ENCODE measurements around the gene SCT.

The SCT gene

DNA sequence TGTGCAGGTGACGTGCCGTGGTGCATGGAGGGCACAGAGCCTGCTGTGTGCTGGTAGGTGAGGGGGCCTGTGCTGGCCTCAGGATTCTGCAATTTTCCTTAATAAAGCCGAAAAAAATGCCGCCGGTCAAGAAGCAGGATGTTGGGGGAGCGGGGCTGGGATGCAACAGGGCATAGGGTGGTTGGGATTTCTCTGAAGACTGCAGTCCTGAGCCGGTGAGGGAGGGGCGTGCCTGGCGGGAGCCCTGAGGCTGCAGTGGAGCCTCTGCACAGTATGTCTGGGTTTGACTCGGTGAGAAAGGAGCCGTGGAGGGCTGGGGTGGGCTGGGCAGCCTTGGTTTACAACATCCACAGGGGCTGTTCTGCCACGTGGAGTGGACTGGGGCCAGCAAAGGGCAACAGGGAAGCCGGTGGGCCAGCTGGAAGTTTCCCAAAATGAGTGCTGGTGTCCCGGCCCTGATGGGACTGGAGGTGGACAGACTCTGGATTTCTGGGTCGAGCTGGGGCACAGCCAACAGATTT lies 3.6 kb downstream of the SCT start:
- no peak for DNase-seq (ENCODE audit: low read depth, low spot score)

DNA sequence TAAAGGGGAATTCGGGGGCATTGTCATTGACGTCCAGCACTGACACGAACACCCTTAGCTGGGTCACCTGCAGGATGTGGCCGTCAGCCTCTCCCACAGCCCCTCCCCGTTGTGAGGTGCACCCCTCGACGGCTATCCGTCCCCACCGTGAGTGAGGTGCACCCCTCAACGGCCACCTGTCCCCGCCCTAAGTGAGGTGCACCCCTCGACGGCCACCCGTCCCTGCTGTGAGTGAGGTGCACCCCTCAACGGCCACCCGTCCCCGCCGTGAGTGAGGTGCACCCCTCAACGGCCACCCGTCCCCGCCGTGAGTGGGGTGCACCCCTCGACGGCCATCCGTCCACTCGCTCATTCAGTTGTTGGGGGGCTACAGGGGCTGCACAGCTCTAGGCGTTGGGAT lies 5.1 kb downstream of the SCT start:
- DNase-seq (ENCODE audit: low read depth, low spot score): no peak

DNA sequence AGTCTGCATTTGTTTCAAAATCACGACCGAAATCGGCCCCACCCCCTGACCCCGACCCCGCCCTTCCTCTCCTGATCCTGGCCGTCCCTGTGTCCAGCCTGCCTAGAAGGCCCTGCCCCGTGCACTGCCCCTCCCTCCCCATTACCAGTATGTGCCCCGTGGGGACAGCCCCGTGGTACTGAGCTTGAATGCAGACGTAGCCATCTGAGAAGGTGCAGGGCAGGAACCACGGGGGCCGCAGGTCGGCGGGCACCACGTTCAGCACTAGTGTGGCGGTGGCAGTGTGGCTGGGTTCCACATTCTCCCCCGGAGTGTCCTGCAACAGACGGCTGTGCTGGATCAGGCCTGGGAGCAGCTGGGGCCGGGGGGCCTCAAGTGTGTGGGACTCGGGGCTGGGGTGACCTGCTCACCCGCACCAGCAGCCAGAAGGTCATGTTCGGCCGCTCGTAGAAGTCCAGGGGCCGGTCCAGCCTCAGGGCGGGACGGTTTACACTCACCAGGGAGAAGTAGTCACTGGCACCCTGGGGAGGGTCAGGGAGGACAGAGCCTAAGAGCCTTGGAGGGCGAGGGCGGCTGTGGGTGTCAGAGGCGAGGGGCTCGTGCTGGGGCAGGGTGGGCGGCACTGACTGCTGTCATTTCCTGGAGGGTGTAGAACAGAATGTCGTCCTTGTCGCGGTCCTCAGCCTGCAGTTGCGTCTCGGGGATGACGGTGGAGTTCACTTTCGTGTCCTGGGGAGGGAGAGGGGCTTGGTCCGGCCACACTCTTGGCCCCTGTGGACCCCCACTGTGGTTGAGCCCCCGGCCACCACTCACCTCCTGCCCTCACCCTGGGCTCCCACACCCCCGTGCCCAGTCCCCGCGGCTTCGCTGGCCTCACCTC lies 5.8 kb downstream of the SCT start:
- no peak for DNase-seq (ENCODE audit: low read depth, low spot score)

DNA sequence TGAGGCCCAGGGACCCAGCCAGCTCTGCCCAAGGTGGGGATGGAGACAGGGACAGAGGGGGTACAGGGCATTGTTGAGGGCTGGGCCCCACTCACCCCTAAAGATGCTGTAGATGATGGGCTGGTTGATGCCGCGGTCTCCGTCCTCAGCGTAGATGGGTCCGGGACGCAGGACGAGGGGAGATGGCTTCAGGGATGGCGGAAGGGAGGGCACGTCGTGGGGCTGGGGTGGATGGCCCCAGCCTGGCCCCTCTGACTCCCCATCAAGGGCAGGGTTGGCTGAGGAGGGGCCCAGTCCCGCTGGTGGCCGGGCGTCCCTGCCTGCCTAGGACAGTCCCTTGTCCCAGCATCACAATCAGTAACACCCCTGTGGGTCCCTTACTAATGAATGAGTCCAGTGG lies 6.8 kb downstream of the SCT start:
- DNase-seq (ENCODE audit: low read depth, low spot score): no peak

DNA sequence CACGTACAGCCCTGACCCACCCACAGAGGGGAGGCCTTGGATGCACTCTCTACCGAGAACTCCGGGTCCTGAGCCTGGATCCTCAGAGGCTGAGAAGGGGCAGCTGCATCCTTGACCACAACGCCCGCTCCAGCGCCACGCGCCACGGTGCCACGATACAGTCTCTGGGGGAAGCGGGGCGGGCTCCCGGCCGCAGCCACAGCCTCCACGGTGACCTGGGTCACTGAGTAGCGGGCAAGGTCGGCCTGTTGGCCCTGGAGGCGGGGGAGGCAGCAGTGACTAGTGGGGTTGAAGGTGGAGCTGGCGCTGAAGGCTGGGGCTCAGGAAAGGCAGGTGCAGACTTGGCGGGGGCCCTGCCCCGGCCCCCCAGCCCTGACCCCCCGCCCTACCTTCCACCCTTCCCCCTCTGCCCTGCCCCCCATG lies 7.3 kb downstream of the SCT start:
- DNase-seq (ENCODE audit: low read depth, low spot score): no peak

DNA sequence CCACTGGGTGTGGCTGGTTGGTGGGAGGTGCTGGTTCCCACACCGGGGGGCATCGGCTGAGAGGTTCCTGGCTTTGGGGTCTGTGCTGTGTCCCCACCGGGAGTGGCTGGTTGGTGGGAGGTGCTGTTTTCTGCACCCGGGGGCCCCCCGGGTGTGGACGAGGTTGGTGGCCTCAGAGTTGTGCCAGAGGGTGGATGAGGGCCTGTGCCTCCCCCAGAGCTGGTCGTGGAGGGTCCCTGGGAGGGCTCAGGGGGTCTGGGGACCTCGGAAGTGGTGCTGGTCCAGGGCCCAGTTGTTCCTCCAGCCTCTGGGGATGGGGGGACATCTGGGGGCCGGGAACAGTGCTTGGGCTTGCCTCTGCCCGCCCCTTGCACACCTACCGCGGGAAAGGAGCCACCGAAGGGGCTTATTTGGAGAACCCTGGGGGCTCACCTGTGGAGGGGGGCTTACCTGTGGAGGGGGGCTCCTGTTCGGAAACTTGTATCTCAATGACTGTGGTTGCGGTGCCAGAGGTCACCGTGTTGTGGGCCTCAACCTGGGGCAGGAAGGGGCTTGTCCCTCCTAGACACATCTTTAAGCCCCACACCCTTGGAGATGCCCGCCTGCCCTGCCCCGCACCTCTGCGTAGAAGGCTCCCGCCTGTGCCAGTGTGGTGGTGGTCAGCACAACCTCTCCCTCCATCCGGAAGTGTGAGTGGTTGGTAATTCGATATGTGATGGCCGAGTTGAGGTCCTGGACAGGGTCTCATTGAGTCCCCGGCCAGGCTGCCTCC lies 7.9 kb downstream of the SCT start:
- DNase-seq (ENCODE audit: low read depth, low spot score): no peak

DNA sequence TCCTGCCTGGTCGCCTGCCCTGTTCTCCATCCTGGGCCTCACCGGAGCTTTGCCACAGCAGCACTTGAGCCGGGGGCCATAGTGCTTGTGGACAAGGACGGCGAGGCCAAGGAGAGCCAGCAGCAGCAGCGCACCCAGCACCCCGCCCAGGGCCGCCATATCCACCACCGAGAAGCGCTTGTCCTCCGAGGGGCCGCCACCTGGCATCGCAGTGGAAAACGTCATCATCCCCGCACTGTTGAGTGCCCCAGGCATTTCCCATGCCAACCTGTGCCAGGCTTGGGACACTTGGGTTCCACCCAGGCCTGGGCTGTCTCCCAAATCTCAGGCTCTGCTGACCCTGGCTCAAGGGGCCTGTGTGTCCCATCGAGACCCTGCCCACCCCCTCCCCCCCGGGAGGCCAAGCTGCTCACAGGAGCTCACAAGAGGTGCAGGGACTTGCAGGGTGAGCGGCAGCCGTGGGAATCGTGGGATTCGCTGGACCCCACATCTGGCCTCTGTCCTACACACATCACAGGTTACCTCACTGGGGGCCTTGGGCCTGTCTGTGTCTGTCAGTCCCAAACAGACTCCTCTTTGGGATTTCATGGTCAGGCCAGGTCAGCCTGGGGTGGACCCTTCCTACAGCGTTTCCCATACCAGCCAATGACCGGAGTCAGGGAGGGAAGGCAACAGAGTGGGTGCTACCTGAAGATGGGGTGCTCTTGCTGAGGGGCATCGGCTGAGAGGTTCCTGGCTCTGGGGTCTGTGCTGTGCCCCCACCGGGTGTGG lies 8.9 kb downstream of the SCT start:
- no peak for DNase-seq (ENCODE audit: low read depth, low spot score)

DNA sequence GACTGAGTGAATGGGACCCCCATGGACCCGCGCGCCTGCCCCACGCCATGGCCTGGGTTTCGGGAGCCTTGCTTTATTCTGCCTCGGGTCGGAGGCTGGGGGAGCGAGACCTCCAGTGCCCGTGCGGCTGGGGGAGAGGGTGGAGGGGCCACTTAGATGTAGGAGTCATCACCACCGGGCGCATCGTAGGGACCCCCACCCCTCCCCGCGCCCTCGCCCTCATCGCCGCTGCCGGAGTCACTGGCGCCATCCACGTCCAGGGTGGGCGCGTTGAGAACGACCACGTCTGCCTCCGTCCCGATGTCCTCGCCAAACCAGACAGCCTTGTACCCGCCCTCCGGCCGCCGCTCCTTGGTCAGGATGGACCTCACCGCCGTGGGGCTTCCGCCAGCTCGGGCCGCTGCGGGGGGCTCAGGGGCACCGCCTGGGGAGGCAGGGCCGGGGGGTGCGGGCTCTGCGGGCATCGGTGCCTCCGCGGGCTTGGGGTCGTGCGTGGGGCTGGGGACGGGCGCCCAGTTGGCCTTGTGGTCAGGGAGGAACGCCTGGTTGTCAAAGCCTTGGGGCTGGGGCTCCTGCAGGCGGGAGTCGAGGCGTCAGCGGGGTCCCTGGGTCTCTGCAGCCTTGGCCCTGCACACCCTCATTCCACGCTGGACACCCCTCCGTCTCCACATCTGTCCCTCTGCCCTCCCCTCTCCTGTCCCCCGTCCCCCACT lies 9.6 kb downstream of the SCT start:
- DNase-seq (ENCODE audit: low read depth, low spot score): no peak

DNA sequence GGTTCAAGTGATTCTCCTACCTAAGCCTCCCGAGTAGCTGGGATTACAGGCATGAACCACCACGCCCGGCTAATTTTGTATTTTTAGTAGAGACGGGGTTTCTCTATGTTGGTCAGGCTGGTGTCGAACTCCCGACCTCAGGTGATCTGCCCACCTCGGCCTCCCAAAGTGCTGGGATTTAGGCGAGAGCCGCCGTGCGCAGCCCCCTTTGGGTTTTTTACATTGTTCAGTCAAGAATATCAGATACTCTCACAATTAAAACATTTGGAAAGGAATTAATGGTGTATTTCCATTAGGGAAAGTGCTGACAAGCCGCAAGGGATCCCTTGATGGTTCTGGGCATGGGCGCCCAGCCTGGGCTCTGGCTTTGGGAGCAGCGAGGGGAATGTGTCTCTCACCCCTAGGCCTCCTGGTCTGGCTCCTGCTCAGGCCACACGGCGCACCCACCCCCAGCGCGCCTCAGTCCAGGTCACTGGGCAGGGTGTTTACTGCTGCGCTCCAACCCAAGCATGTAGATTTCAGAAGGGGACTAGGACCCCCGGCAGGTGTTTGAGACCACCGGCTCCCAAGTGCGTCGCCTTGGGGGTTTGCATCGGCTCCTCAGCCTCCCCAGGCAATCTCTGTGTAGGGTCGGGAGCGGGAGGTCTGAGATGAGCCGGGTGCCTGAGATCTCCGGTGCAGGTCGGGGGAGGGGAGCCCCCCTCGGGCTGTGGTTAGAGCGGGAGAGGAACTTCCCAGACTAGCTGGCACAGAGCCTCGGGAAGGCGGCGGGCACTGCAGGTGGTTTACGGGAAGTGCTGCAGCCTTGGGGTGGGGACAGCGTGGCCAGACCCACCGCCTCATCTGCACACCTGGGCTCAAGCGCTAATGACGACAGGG lies 10.4 kb downstream of the SCT start:
- no peak for DNase-seq (ENCODE audit: low read depth, low spot score)

DNA sequence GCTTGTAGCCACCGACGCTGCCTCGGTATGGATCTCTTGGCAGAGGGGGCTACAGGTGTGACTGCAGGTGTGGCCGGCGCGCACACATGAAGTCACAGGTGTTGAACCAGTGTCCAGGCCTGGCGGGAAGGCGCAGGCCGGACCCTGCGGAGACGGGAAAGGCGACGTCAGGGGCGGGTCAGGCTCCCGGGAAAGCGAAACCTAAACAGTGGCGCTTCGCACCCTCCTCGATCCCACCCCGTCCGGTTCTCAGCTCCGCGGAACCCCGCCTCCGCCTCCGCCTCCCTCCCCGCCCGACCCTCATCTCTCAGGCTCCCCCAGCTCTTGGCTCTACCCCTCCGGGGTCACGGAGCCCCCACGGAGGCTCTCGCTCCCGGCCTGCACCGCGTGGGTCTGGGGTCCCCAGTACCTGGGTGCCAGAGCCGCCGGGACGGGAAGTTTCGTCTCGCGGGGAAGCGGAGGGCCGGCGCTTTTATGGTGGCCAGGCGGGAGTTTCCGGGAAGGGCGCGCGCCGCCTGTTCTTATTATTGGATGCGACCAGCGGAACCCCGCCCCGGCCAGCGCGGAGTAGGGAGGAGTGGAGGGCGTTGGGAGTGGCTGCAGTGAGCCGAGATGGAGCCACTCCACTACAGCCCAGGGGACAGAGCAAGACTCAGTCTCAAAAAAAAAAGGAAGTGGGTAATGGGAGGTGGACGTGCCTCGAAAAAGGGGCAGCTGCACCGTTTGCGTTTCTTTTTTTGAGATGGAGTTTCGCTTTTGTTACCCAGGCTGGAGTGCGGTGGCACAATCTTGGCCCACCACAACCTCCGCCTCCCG lies 11.3 kb downstream of the SCT start, which contains the start of gene IRF7:
TSS of gene IRF7 (minus strand) at position 447 of the 816 bp plus-strand sequence. CDS start 586 bp downstream, outside the sequence.
- peak; percentile 90 for DNase-seq (ENCODE audit: low read depth, low spot score)

DNA sequence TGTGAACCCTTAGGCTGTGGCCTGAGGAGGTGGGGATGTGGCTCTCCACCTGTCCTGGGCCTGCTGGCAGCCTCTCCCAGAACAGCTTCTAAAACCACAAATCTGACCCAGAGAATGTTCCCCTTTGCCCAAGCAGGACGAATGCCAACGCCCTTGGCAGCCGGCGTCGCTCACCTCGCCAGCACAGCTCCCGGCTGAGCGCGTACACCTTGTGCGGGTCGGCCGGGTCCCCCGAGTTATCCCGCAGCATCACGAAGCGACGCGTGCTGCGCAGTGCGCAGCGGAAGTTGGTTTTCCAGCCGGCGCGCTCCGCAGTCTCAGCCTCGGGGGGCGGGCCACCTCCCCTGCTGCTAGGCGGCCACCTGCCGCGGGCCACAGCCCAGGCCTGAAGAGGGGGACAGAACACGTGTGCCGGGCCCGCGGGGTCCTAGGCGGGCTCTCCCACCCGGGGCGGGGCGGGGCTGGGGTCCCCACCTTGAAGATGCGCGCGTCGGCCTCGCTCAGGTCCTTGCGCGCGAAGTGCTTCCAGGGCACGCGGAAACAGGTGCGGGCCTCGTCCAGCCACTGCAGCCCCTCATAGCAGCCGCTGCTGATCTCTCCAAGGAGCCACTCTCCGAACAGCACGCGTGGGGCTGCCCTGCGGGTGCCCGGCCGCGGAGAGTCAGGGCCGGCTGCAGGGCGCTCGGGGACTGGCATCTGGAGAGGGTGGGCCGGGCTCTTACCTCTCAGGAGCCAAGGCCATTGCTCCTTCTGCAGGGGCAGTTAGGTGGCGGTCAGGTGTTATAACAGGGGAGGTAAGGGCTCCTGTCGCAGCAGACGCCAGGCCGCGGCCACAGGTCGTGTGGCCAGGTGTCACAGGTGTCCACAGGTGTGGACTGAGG lies 12.1 kb downstream of the SCT start:
- DNase-seq (ENCODE audit: low read depth, low spot score): no peak

DNA sequence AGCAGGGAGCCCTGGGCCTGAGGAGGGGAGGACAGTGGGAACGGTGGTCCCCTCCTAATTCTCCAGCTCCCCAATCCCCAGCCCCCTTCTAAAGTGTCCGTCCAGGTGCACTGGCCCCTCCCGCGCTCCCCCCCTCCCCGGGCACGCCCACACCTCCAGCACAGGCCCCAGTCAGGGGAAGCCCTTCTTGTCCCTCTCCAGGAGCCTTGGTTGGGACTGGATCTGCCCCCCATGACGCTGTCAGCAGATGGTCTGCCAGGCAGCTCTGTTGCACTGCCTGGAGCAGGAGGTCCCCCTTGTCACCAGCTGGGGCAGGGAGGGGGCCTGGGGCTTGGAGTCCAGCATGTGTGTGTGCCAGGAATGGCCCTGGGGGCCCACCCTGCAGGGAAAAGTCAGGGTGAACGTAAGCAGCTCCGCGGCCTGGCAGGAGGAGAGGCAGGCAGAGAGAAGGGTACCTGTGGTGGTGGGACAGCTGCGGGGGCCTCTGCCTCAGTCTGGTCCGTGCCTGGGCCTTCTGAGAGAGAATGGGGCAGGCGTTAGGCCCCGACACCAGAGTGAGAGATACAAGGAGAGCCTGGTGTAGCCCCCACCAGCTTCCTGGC lies 12.9 kb downstream of the SCT start:
- no peak for DNase-seq (ENCODE audit: low read depth, low spot score)

DNA sequence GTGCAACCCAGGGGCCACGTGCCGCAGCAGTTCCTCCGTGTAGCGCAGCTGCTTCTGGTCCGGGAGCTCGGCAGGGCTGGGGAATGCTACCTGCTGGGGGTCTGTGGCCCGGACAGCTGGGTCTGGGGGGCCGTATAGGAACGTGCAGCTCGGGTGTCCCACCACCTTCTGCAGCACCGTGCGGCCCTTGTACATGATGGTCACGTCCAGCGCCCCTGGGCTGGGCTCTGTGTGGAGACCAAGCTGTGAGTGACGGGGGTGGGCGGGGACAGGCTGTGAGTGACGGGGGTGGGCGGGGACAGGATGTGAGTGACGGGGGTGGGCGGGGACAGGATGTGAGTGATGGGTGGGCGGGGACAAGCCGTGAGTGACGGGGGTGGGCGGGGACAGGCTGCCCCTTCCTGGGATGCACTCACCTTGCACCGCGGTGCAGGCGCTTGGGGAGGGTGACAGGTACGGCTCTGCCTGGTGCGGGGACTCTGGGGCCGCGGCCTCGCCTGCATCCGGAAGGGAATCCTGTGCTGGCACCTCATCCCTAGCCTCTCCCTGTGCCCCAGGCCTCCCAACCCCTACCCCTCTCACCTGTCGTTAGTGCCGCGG lies 13.5 kb downstream of the SCT start:
- peak; percentile 58 for DNase-seq (ENCODE audit: low read depth, low spot score)

DNA sequence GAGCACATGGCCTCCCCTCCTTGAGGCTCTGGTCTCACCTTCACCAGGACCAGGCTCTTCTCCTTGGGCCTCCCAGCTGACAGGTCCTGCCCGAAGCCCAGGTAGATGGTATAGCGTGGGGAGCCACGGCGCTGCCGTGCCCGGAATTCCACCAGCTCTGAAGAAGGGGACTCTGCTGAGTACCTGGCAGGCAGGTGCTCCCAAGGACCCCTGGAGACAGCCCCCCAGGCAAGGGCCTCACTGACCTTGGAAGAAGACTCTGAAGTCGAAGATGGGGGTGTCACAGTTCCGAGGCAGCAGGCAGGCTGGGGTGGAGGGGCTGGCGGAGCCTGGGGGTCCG lies 14.1 kb downstream of the SCT start:
- no peak for DNase-seq (ENCODE audit: low read depth, low spot score)

DNA sequence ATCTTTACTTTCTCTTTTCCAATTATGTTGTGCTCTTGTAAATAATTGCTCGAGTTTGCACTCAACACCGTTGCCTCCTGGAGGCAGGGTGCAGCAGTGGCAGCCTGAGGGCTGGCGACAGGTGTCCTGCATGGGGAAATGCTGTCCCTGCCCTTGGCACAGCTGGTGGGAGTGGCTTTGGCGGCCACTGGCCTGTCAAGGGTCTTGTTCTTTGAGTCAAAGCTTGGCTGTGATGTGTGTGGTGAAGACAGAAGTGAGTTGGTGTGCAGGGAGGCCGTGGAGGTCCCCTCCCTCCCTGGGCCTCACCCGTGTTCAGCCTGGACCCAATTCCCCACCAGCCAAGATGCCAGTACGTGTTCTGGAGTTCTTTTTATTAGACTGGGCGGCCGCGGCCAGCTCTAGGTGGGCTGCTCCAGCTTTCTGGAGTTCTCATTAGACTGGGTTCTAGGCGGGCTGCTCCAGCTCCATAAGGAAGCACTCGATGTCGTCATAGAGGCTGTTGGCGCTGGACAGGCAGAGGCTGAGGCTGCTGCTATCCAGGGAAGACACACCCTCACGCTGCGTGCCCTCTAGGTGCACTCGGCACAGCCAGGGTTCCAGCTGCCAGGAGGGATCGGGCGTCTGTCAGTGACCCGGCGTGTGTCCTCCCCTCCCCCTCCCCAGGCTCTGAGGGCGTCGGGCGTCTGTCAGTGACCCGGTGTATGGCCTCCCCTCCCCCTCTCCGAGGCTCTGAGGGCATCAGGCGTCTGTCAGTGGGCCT lies 14.6 kb downstream of the SCT start:
- DNase-seq (ENCODE audit: low read depth, low spot score): peak; percentile 36
